ENCODE data around the gene PRCD.

The PRCD gene

DNA sequence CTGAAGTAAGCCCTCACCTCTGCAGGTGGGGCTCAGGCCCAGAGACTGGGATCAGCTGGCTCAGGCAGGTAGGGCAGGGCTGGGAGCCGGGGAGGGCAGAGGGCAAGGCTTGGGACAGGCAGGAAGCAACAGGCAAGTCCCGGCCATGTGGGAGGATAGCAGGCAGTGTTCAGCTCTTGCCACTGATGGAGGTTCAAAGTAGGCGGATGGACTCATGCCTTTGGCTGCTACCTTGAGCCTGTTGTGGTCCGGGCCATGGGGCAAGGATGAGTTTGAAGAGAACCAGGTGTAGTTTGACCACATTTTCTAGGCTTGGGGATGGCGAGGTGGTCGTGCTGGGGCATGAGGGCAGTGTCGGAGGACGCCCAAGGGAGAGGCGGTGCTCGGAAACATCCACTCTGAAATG is 2.7 kb downstream of the PRCD start:
- DNase-seq = no peak

GRCh38 chr17:76542984-76543383 is 3.1 kb downstream of the PRCD start:
- no peak for DNase-seq

GRCh38 chr17:76543482-76543825 is 3.6 kb downstream of the PRCD start:
- no peak for DNase-seq

DNA sequence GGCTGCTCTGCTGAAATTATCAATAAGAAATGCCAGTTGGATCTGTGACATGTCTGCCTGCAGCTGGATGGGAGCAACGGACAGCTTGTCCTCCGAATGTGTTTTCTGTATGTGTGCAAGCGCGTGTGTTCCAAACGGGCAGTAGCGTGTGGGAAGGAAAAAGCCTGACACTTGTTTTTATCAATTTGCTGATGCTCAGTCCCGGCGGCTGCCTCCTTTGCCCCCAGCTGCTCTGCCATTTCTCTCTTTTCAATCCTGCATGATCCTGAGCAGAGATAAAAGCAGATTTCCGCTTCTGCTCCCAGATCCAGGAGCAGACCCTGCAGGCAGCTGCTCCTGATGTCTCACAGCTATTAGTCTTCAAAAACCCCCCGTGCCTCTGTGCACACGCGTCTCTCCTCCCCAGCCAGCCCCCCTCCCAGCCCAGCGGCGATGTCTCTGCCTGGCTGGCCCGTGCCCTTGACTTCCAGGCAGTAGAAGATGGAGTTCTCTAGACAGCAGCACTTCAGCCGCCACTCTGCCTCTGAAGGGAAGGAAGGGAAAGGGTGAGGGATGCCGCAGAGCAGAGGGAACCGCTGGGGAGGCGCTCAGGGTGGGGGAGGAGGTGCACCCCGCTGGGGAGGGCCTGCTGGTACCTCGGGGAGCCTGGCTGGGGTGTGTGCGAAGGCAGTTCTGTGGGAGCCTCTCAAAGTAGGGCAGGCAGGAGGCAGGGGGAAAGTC is 4.1 kb downstream of the PRCD start:
- no peak for DNase-seq

GRCh38 chr17:76544546-76545365 is 4.9 kb downstream of the PRCD start:
- DNase-seq = no peak

DNA sequence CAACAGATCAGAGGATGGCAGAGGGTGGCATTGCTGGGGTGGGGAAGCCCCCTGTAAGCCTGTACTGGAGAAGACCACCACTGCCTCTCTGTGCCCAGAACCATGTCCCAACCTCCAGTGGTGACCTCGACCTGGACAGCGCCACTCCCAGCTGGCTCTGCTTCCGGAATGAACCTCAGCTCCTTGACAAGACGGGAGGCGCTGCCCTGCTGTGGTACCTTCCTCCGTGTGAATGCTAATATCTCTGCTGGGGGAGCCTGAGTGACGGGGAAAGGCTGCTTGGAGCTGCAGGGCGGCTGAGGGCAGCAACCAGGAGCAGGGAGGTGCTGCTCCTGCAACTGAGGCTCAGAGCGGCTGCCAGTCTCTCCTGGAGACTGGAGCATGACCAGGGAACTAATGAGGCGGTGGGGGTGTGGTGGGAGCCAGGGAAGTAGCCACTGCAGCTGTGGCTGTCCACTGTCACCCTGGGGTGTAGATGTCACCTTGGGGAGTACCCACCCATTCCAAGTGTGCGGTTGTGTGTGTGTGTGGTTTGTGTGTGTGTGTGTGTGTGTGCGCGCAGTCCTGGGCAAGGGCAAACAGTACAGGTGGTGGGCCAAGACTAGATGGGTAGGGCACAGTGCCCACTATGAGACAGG is 6.2 kb downstream of the PRCD start:
- no peak for DNase-seq

DNA sequence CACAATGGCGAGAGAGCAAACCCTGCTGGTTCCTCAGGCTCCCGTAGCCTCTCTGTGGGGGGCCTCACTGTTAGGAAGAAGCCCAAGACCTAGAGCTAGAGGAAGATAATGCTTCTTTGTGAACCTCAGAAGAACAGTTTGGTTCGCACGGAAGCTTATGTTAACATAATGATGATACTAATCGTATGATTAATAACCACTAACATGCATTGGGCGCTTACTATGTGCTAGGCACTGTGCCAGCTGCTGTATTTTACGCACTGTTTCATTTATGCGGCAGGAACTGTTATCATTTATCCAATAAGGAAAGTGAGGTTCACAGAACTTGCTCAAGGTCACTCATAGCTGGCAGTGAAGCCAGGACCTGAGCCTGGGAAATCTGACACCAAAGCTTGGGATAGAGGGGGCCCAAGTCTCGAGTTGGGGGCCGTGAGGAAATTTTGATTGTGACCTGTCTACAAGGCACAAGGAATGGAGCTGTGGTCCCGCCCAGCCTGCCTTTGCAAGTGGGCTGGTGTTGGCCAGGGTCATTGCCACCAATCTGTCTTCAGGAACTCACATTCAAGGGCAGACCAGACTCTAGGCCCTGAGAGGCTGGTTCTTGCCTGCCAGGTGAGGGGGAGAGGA is 6.8 kb downstream of the PRCD start:
- DNase-seq = no peak

DNA sequence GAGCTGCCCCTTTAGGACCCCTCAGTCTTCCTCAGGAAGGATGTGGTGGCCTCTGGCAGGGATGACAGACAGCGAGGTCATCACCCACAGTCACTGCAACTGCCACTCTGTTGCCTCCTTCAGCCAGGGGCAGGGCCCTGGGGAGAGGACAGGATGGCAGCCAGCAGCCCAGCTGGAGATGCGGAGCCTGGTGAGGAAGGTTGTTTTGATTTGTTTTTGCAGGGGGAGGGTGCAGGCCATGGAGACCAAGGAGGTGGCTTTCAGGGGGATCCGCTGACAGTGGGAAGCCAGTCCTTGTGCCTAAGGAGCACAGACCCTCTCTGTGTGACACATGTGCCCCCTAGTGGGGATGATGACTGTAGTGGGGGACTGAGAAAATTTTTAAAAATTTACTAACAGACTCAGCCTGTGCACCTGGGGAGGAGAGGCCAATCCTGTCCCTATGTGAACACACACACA is 7.4 kb downstream of the PRCD start:
- DNase-seq = peak; percentile 47

GRCh38 chr17:76547642-76548202 is 7.9 kb downstream of the PRCD start:
- DNase-seq = no peak

- DNase-seq = no peak
These were observed 8.8 kb downstream of the PRCD start for GRCh38 chr17:76548378-76549214.

GRCh38 chr17:76549215-76549518 is 9.3 kb downstream of the PRCD start:
- no peak for DNase-seq

DNA sequence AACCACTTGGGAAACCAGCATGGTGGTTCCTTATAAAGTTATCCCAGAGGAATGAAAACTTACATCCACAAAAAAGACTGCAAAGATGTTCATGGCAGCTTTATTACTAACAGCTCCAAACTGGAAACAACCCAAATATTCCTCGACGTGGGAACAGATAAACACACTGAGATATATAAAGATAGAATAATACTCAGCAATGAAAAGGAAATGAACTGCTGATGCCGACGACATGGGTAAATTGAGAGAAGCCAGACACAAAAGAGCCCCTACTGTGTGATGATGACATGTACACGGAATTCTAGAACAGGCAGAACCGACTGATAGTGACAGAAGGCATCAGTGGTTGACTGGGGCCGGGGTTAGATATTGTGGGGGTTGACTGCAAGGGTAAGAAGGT is 9.7 kb downstream of the PRCD start:
- no peak for DNase-seq

- no peak for DNase-seq
These were observed 11.1 kb downstream of the PRCD start for GRCh38 chr17:76550712-76551615.

- DNase-seq = peak; percentile 60
These were observed 11.8 kb downstream of the PRCD start for GRCh38 chr17:76551685-76552084.

- DNase-seq = no peak
These were observed 13.5 kb downstream of the PRCD start for GRCh38 chr17:76553178-76553908.

- no peak for DNase-seq
These were observed 14.3 kb downstream of the PRCD start for GRCh38 chr17:76554131-76554530.

GRCh38 chr17:76556765-76557367 is 17.0 kb downstream of the PRCD start:
- no peak for DNase-seq

GRCh38 chr17:76557368-76558197 is 17.7 kb downstream of the PRCD start:
- peak; percentile 87 for DNase-seq
